Neural crest cell (in vitro differentiated cells): Measurements from ENCODE around the gene PPP1R3G. TPM values are rescaled to one million over a fixed set of nuclear protein-coding genes. Genes with fewer than 3 reads are reported as not detected.

ENCODE experiments used
- DNase-seq: peaks from one replicate; pipeline ENCODE4 v3.0.0; 2021; ENCODE audit warnings: low read depth, mixed read lengths, low spot score
- H3K27ac Mint-ChIP-seq: one replicate; pipeline ENCODE4 v1.8.0; 2021; ENCODE audit warnings: mild to moderate bottlenecking, mixed read lengths; ENCODE audit not compliant: unreplicated experiment
- H3K27me3 Mint-ChIP-seq: 2 replicates; pipeline ENCODE4 v1.8.0; 2021; ENCODE audit warnings: low read depth, mild to moderate bottlenecking, mixed read lengths
- H3K36me3 Mint-ChIP-seq: 2 replicates; pipeline ENCODE4 v1.8.0; 2021; ENCODE audit warnings: low read depth, mild to moderate bottlenecking, mixed read lengths
- H3K4me1 Mint-ChIP-seq: 2 replicates; pipeline ENCODE4 v1.8.0; 2021; ENCODE audit warnings: mixed read lengths
- H3K4me3 Mint-ChIP-seq: one replicate; pipeline ENCODE4 v1.8.0; 2021; ENCODE audit warnings: mild to moderate bottlenecking, mixed read lengths
- H3K9me3 Mint-ChIP-seq: 2 replicates; pipeline ENCODE4 v1.8.0; 2021; ENCODE audit warnings: mixed read lengths
- CTCF ChIP-seq: fragments of 200-600 bp; sonication (generic); conservative IDR thresholded peaks from 2 replicates; pipeline ENCODE4 v1.5.0; 2021; ENCODE audit warnings: antibody characterized with exemption, mild to moderate bottlenecking
- total RNA-seq: library from RNA; stranded (reverse); gene quantifications from 2 replicates; pipeline ENCODE4 v1.2.1, GENCODE V29; 2021

PPP1R3G gene
- total RNA-seq, 1 donor from 2014 or later: 0.05 TPM

- H3K36me3 Mint-ChIP-seq: peaks cover 4% of the 10 kb centered on the region
- H3K27me3 Mint-ChIP-seq: no peaks in the 10 kb centered on the region
These were observed 21.5 kb upstream of the PPP1R3G start for GRCh38 chr6:5063617-5064016.

GRCh38 chr6:5066456-5067093 is 18.6 kb upstream of the PPP1R3G start:
- Mint-ChIP-seq H3K9me3 (no peaks in the 10 kb centered on the region), H3K4me1 (no peaks in the 10 kb centered on the region), H3K36me3 (peaks cover 4% of the 10 kb centered on the region), H3K27me3 (no peaks in the 10 kb centered on the region), H3K4me3 (no peak overlapping the region), H3K27ac (no peak overlapping the region)
- DNase-seq: no peak
- no peak for TF ChIP-seq CTCF

More at GRCh38 chr6:5063617-5064016, 21.5 kb upstream of the PPP1R3G start:
- no peak for TF ChIP-seq CTCF
- no peaks in the 10 kb centered on the region for H3K9me3 Mint-ChIP-seq
- no peak overlapping the region for H3K4me3 Mint-ChIP-seq
- H3K4me1 Mint-ChIP-seq: no peaks in the 10 kb centered on the region
- H3K27ac Mint-ChIP-seq: no peak overlapping the region
- DNase-seq: no peak

GRCh38 chr6:5067305-5067704 is 17.8 kb upstream of the PPP1R3G start:
- H3K27me3 Mint-ChIP-seq: no peaks in the 10 kb centered on the region
- peaks cover 4% of the 10 kb centered on the region for H3K36me3 Mint-ChIP-seq
- no peaks in the 10 kb centered on the region for H3K9me3 Mint-ChIP-seq
- no peak for DNase-seq
- no peak for TF ChIP-seq CTCF
- H3K4me1 Mint-ChIP-seq: no peaks in the 10 kb centered on the region
- no peak overlapping the region for H3K4me3 Mint-ChIP-seq
- no peak overlapping the region for H3K27ac Mint-ChIP-seq

GRCh38 chr6:5068153-5068751 is 16.9 kb upstream of the PPP1R3G start:
- Mint-ChIP-seq H3K4me3 (no peak overlapping the region), H3K4me1 (no peaks in the 10 kb centered on the region), H3K9me3 (no peaks in the 10 kb centered on the region), H3K36me3 (peaks cover 4% of the 10 kb centered on the region), H3K27ac (no peak overlapping the region), H3K27me3 (no peaks in the 10 kb centered on the region)
- TF ChIP-seq CTCF: no peak
- no peak for DNase-seq

GRCh38 chr6:5071216-5071615 is 13.9 kb upstream of the PPP1R3G start:
- Mint-ChIP-seq H3K36me3 (peaks cover 11% of the 10 kb centered on the region), H3K27me3 (no peaks in the 10 kb centered on the region), H3K9me3 (peaks cover 7% of the 10 kb centered on the region), H3K4me1 (no peaks in the 10 kb centered on the region), H3K4me3 (no peak overlapping the region), H3K27ac (no peak overlapping the region)
- TF ChIP-seq CTCF: no peak
- DNase-seq: no peak
